DND-41 (cell line): ENCODE data around the gene HOGA1.
"Not testable (repeated sequence)": the region's sequence is repeated elsewhere in the genome, so short reads cannot be mapped to it uniquely, and the experiment has no call there.

Experiments used
- ATAC-seq: fragments of 200-7000 bp; cut with Tn5 transposase; 3 replicates; pipeline ENCODE4 v1.9.1; 2021; ENCODE audit warnings: low read depth; ENCODE audit not compliant: insufficient read depth
- DNase-seq: peaks from one replicate; pipeline ENCODE4 v3.0.0-alpha.2; 2020
- H2AFZ ChIP-seq: 2 replicates; pipeline ENCODE4 v1.6.0; 2012; ENCODE audit warnings: low read depth, low read length
- H3K27ac ChIP-seq: 2 replicates; pipeline ENCODE4 v1.5.1; 2012; ENCODE audit warnings: low read length, inconsistent platforms
- H3K27me3 ChIP-seq: fragments of 200-600 bp; sonication (generic); 2 replicates; pipeline ENCODE4 v1.6.0; 2012; ENCODE audit warnings: low read length, mild to moderate bottlenecking, inconsistent platforms; ENCODE audit not compliant: insufficient read depth, poor library complexity
- H3K36me3 ChIP-seq: 2 replicates; pipeline ENCODE4 v1.5.1; 2012; ENCODE audit warnings: low read length, inconsistent platforms; ENCODE audit not compliant: insufficient read depth
- H3K4me1 ChIP-seq: 2 replicates; pipeline ENCODE4 v1.5.1; 2012; ENCODE audit warnings: mild to moderate bottlenecking, low read length; ENCODE audit not compliant: insufficient read depth
- H3K4me2 ChIP-seq: 2 replicates; pipeline ENCODE4 v1.6.0; 2012; ENCODE audit warnings: mild to moderate bottlenecking, moderate library complexity, low read length, inconsistent platforms; ENCODE audit not compliant: insufficient read depth
- H3K4me3 ChIP-seq, 2 experiments: fragments of 200-600 bp in 1 of 2; shearing (Covaris generic) in 1 of 2; 2 replicates each; pipeline ENCODE4 v1.5.1; 2012 to 2016; ENCODE audit warnings: inconsistent platforms in 2 of 2, low read length in 2 of 2, mild to moderate bottlenecking in 2 of 2, low read depth in 1 of 2, moderate library complexity in 1 of 2
- H3K79me2 ChIP-seq: 2 replicates; pipeline ENCODE4 v1.6.0; 2012; ENCODE audit warnings: low read length, inconsistent platforms; ENCODE audit not compliant: insufficient read depth
- H3K9ac ChIP-seq: 2 replicates; pipeline ENCODE4 v1.6.0; 2012; ENCODE audit warnings: low read depth, mild to moderate bottlenecking, inconsistent platforms, low read length, moderate library complexity
- H3K9me3 ChIP-seq: 2 replicates; pipeline ENCODE4 v1.5.1; 2012; ENCODE audit warnings: low read length, moderate library complexity, mild to moderate bottlenecking, inconsistent platforms; ENCODE audit not compliant: insufficient read depth, severe bottlenecking
- H4K20me1 ChIP-seq: 2 replicates; pipeline ENCODE4 v1.6.0; 2012; ENCODE audit warnings: low read length; ENCODE audit not compliant: insufficient read depth
- EZH2 ChIP-seq: IDR thresholded peaks from 3 replicates; pipeline ENCODE4 v1.6.1; 2012; ENCODE audit warnings: borderline replicate concordance, low read depth, mild to moderate bottlenecking, moderate library complexity, low read length, inconsistent platforms; ENCODE audit not compliant: severe bottlenecking
- TF ChIP-seq, protein P1 (sequence below): IDR thresholded peaks from 2 replicates; pipeline ENCODE4 v1.5.1; 2012; ENCODE audit warnings: borderline replicate concordance, low read length, moderate library complexity, mild to moderate bottlenecking; ENCODE audit not compliant: poor library complexity, severe bottlenecking; ENCODE audit errors: extremely low read depth

The HOGA1 gene

DNA sequence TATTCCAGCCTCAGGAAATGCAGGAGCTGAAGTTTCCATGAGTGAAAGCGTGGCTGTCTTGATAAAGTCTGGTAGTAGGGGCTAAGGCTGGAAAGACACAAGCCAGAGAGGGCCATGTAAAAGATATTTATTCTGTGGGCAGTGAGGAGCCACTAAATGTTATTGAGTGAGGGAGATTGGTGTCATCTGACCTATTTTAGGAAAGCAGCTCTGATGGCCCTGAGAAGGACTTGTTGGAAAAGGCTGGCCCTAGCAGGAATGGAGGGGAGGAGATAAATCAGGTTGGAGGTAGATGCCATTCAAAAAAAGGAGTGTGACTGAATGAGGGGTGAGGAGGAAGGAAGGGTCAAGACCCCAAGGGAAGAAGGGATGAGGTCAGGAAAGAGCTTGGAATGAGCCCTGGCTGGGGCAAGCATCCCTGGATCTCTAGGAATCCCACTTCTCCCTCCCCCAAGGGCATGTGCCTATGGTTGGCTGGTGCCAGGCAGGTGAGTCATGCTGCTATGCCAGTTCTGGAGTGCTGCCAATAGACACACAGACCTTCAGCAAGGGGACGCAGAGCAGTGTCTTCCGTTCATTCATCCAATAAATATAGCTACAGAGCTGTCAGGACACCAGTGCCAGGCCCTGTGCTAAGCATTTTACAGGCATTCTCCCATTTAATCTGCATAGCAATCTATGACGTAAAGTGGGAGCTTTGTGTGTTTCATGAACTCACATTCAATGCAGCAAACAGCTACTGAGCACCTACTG lies 9.6 kb upstream of the HOGA1 start:
- Histone ChIP-seq H4K20me1 (no peaks in the 10 kb centered on the region), H2AFZ (no peak overlapping the region), H3K79me2 (no peaks in the 10 kb centered on the region), H3K4me2 (no peak overlapping the region), H3K9ac (no peak overlapping the region), H3K27ac (no peak overlapping the region), H3K27me3 (no peaks in the 10 kb centered on the region), H3K4me3 (no peak overlapping the region), H3K36me3 (no peaks in the 10 kb centered on the region), H3K4me1 (no peaks in the 10 kb centered on the region), H3K9me3 (no peaks in the 10 kb centered on the region)
- ATAC-seq (no peak), DNase-seq (no peak)
- TF ChIP-seq, protein P1, sequence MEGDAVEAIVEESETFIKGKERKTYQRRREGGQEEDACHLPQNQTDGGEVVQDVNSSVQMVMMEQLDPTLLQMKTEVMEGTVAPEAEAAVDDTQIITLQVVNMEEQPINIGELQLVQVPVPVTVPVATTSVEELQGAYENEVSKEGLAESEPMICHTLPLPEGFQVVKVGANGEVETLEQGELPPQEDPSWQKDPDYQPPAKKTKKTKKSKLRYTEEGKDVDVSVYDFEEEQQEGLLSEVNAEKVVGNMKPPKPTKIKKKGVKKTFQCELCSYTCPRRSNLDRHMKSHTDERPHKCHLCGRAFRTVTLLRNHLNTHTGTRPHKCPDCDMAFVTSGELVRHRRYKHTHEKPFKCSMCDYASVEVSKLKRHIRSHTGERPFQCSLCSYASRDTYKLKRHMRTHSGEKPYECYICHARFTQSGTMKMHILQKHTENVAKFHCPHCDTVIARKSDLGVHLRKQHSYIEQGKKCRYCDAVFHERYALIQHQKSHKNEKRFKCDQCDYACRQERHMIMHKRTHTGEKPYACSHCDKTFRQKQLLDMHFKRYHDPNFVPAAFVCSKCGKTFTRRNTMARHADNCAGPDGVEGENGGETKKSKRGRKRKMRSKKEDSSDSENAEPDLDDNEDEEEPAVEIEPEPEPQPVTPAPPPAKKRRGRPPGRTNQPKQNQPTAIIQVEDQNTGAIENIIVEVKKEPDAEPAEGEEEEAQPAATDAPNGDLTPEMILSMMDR: no peak
- no peak for TF ChIP-seq EZH2

- Histone ChIP-seq H4K20me1 (no peaks in the 10 kb centered on the region), H2AFZ (no peak overlapping the region), H3K4me2 (no peak overlapping the region), H3K79me2 (no peaks in the 10 kb centered on the region), H3K4me1 (no peaks in the 10 kb centered on the region), H3K27ac (no peak overlapping the region), H3K27me3 (no peaks in the 10 kb centered on the region), H3K9me3 (no peaks in the 10 kb centered on the region), H3K4me3 (no peak overlapping the region), H3K9ac (no peak overlapping the region), H3K36me3 (no peaks in the 10 kb centered on the region)
- ATAC-seq (no peak), DNase-seq (no peak)
- TF ChIP-seq EZH2: no peak
- TF ChIP-seq, protein P1: no peak
These were observed 9.0 kb upstream of the HOGA1 start for GRCh38 chr10:97575127-97575668.

DNA sequence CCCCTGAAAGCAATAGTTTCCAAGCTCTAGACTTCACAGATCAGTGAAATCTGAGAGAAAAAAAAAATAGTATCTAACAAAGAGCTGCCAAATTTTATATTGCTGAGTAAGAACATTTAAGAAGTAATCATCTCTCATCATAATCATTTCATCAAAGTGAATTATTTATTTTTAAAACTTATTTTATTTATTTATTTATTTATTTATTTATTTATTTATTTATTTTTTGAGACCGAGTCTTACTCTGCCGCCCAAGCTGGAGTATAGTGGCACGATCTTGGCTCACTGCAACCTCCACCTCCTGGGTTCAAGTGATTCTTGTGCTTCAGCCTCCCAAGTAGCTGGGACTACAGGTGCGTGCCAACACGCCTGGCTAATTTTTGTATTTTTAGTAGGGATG lies 7.7 kb upstream of the HOGA1 start:
- H3K9me3 ChIP-seq, H4K20me1 ChIP-seq, H3K36me3 ChIP-seq, H3K27me3 ChIP-seq, H3K27ac ChIP-seq, H3K4me3 ChIP-seq, ATAC-seq, H3K4me2 ChIP-seq, H3K4me1 ChIP-seq, H3K79me2 ChIP-seq, H2AFZ ChIP-seq, DNase-seq, H3K9ac ChIP-seq: not testable (repeated sequence)

DNA sequence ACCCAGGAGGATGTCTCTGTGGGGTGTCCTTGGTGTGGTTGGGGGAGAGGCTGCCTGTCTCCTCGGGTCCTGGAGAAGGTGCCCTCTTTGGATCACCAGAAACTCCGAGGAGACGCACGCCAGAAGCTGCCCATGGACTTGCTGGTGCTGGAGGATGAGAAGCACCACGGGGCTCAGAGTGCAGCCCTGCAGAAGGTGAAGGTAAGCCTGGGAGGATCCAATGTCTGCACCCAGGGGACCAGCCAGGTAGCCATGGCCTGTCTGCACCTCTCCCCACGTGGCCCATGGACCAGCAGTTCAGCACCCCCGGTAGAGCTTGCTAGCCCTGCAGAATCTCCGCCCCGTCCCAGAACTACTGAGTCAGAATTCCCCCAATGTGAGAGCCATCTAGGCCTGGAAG lies 6.5 kb upstream of the HOGA1 start:
- Histone ChIP-seq H3K9me3 (no peaks in the 10 kb centered on the region), H3K4me3 (no peak overlapping the region), H4K20me1 (no peaks in the 10 kb centered on the region; the same call in 1 of the 2 replicates), H3K4me2 (no peak overlapping the region), H3K4me1 (no peaks in the 10 kb centered on the region), H2AFZ (no peak overlapping the region), H3K27me3 (no peaks in the 10 kb centered on the region), H3K79me2 (no peaks in the 10 kb centered on the region), H3K36me3 (no peaks in the 10 kb centered on the region), H3K9ac (no peak overlapping the region), H3K27ac (no peak overlapping the region)
- no peak for TF ChIP-seq EZH2
- TF ChIP-seq, protein P1: no peak
- ATAC-seq: no peak
- no peak for DNase-seq
